ENCODE data around the gene BICD1. TPM values are rescaled to one million over a fixed set of nuclear protein-coding genes. Genes with fewer than 3 reads are reported as not detected.

The BICD1 gene
- total and polyA plus RNA-seq, 4 donors, result 0.46 to 3.4 (median 1.1) TPM

GRCh38 chr12:32253154-32253790, 146.6 kb downstream of the BICD1 start:
- Histone ChIP-seq H3K9ac (ENCODE audit: low read depth in 1 of 2, low read length in 2 of 2) (no peak overlapping the region), H3K4me3 (ENCODE audit: low read depth in 1 of 3, low read length in 3 of 3) (no peak overlapping the region), H3K36me3 (ENCODE audit: control insufficient read depth in 4 of 4, insufficient read depth in 3 of 4, low read depth in 1 of 4, low read length in 3 of 4) (no peaks in the 10 kb centered on the region), H3K4me1 (ENCODE audit: control insufficient read depth in 4 of 4, insufficient read depth in 4 of 4, low read length in 3 of 4) (no peaks in the 10 kb centered on the region), H3K27ac (ENCODE audit: low read depth in 1 of 2, low read length in 2 of 2) (no peak overlapping the region), H3K9me3 (ENCODE audit: control insufficient read depth in 4 of 4, low read length in 3 of 4) (peaks cover 0 to 3% (median 0%) of the 10 kb centered on the region in 4 donors), H3K27me3 (ENCODE audit: control insufficient read depth in 4 of 4, insufficient read depth in 4 of 4, low read length in 3 of 4) (no peaks in the 10 kb centered on the region)
- no peak for DNase-seq (ENCODE audit: low spot score)
- TF ChIP-seq YY1 (IDR thresholded peaks at IDR 0.05) (no peak), GABPA (IDR thresholded peaks at IDR 0.05 in 1 of 2, conservative IDR thresholded peaks at IDR 0.05 in 1 of 2) (no peak), HNF4G (IDR thresholded peaks at IDR 0.05) (no peak), FOXA2 (IDR thresholded peaks at IDR 0.05) (no peak), NR2F2 (IDR thresholded peaks at IDR 0.05) (no peak), SP1 (IDR thresholded peaks at IDR 0.05) (no peak), MAX (IDR thresholded peaks at IDR 0.05) (no peak), TAF1 (conservative IDR thresholded peaks at IDR 0.05) (no peak)
- WGBS, result 88% methylated on average over 3 of the region's 3 CpGs

GRCh38 chr12:32254260-32254956, 147.8 kb downstream of the BICD1 start:
- no peak for TF ChIP-seq JUND (IDR thresholded peaks at IDR 0.05)
- no peak for TF ChIP-seq YY1 (IDR thresholded peaks at IDR 0.05)
- no peak for TF ChIP-seq RXRA (IDR thresholded peaks at IDR 0.05)
- TF ChIP-seq MAX (IDR thresholded peaks at IDR 0.05), result no peak
- TF ChIP-seq CTCF (IDR thresholded peaks at IDR 0.05; ENCODE audit: low read depth, low read length, missing input control), result no peak
- no peak for TF ChIP-seq HNF4G (IDR thresholded peaks at IDR 0.05)
- TF ChIP-seq GABPA (IDR thresholded peaks at IDR 0.05 in 1 of 2, conservative IDR thresholded peaks at IDR 0.05 in 1 of 2), result no peak
- TF ChIP-seq ATF3 (IDR thresholded peaks at IDR 0.05), result no peak
- TF ChIP-seq, protein P1, sequence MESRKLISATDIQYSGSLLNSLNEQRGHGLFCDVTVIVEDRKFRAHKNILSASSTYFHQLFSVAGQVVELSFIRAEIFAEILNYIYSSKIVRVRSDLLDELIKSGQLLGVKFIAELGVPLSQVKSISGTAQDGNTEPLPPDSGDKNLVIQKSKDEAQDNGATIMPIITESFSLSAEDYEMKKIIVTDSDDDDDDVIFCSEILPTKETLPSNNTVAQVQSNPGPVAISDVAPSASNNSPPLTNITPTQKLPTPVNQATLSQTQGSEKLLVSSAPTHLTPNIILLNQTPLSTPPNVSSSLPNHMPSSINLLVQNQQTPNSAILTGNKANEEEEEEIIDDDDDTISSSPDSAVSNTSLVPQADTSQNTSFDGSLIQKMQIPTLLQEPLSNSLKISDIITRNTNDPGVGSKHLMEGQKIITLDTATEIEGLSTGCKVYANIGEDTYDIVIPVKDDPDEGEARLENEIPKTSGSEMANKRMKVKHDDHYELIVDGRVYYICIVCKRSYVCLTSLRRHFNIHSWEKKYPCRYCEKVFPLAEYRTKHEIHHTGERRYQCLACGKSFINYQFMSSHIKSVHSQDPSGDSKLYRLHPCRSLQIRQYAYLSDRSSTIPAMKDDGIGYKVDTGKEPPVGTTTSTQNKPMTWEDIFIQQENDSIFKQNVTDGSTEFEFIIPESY (IDR thresholded peaks at IDR 0.05), result no peak
- TF ChIP-seq NR2F2 (IDR thresholded peaks at IDR 0.05), result no peak
- no peak for TF ChIP-seq SP1 (IDR thresholded peaks at IDR 0.05)
- TF ChIP-seq FOXA2 (IDR thresholded peaks at IDR 0.05), result no peak
- no peak for TF ChIP-seq FOXA1 (IDR thresholded peaks at IDR 0.05)
- TF ChIP-seq RAD21 (IDR thresholded peaks at IDR 0.05), result no peak
- no peak for TF ChIP-seq TAF1 (conservative IDR thresholded peaks at IDR 0.05)
- no peak for TF ChIP-seq REST (IDR thresholded peaks at IDR 0.05)
- TF ChIP-seq EGR1 (IDR thresholded peaks at IDR 0.05; ENCODE audit: low read depth in 2 of 2), result no peak
- no peak for TF ChIP-seq HNF4A (conservative IDR thresholded peaks at IDR 0.05)
- Histone ChIP-seq H3K9ac (ENCODE audit: low read depth in 1 of 2, low read length in 2 of 2) (no peak overlapping the region), H3K4me1 (ENCODE audit: control insufficient read depth in 4 of 4, insufficient read depth in 4 of 4, low read length in 3 of 4) (no peaks in the 10 kb centered on the region), H3K4me3 (ENCODE audit: low read depth in 1 of 3, low read length in 3 of 3) (no peak overlapping the region), H3K27ac (ENCODE audit: low read depth in 1 of 2, low read length in 2 of 2) (no peak overlapping the region), H3K36me3 (ENCODE audit: control insufficient read depth in 4 of 4, insufficient read depth in 3 of 4, low read depth in 1 of 4, low read length in 3 of 4) (no peaks in the 10 kb centered on the region), H3K9me3 (ENCODE audit: control insufficient read depth in 4 of 4, low read length in 3 of 4) (no peaks in the 10 kb centered on the region), H3K27me3 (ENCODE audit: control insufficient read depth in 4 of 4, insufficient read depth in 4 of 4, low read length in 3 of 4) (no peaks in the 10 kb centered on the region)
- DNase-seq (ENCODE audit: low spot score), result no peak
- 95% methylated on average over 6 of the region's 6 CpGs for WGBS
